ENCODE data around the gene MRM1.

DNA sequence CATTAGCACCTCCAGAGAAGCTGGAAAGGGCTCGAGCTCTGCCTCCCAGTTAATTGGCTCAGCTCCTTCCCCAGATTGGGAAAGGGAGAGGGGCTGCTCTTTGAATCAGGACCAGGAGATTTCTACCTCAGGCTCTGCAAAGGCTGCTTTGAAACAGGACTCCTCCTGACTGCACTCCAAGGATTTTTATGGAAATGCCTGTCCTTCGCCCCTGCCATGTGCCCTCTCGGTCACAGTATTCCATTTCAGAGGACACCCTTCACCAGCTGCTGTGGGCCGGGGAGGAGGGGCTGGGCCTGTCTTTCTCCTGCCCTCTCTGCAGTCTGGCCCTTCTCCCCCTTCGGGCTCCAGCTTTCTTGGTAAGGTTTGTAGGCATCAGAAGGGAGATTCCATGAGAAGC lies 13.6 kb downstream of the MRM1 start:
- no peak for TF ChIP-seq EZH2phosphoT487 (IDR thresholded peaks at IDR 0.05; ENCODE audit: low read depth)
- TF ChIP-seq, protein P1, sequence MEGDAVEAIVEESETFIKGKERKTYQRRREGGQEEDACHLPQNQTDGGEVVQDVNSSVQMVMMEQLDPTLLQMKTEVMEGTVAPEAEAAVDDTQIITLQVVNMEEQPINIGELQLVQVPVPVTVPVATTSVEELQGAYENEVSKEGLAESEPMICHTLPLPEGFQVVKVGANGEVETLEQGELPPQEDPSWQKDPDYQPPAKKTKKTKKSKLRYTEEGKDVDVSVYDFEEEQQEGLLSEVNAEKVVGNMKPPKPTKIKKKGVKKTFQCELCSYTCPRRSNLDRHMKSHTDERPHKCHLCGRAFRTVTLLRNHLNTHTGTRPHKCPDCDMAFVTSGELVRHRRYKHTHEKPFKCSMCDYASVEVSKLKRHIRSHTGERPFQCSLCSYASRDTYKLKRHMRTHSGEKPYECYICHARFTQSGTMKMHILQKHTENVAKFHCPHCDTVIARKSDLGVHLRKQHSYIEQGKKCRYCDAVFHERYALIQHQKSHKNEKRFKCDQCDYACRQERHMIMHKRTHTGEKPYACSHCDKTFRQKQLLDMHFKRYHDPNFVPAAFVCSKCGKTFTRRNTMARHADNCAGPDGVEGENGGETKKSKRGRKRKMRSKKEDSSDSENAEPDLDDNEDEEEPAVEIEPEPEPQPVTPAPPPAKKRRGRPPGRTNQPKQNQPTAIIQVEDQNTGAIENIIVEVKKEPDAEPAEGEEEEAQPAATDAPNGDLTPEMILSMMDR (IDR thresholded peaks at IDR 0.05; ENCODE audit: low read depth, low read length): no peak

Data from OCI-LY3 (cell line).